ENCODE measurements around the gene NFIB. TPM values are rescaled to one million over a fixed set of nuclear protein-coding genes. Genes with fewer than 3 reads are reported as not detected.

Gene NFIB
- total RNA-seq, 2 experiments from 2014 or later, result not detected

DNA sequence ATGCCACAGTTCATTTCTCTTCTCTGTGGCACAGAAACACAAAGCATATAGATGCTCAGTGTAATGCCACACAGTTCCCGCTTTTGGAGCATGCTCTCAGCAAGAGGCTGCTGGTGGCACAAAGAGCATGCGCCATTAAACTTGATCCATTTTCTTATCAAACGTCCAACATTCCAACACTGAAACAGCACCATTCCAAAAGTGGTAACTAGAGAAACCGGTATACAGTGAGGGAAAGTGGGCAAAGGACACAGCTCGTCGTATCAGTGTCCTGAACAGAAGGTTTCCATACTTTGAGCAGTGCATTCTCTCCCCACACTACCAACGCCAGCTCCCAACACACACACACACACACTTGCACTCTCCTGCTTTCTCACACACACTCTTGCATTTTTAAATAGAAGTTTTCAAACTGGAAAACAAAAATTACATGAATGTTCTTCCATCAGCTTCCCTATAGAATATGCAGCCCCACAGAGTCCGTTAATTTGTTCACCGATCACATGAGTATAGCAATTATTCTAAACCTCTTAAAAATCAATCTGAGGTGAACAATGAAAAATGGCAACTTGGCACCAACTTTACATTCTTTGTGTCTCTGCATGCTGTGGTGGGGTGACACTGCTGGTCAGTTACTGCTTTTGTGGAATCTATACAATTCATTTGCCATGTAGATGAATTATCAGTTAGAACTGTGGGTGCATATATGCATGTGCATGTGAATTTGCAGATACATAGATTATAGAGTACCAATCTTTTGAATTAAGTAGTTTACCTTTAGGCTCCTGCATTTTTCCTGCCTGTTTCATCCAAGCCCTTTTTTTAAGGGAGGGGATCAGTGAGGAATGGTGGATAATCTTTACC, 5.7 kb downstream of the NFIB start:
- Mint-ChIP-seq H3K36me3 (ENCODE audit: low read depth) (no peaks in the 10 kb centered on the region), H3K4me3 (no peak overlapping the region), H3K27me3 (ENCODE audit: low read depth) (peaks cover 51% of the 10 kb centered on the region), H3K4me1 (ENCODE audit: low read depth) (peaks cover under 1% of the 10 kb centered on the region), H3K9me3 (no peaks in the 10 kb centered on the region), H3K27ac (no peak overlapping the region)
- intact Hi-C loops (cut with micrococcal nuclease), result no loop called here
- DNase-seq, result no peak
- CTCF ChIA-PET, result no interaction called here

DNA sequence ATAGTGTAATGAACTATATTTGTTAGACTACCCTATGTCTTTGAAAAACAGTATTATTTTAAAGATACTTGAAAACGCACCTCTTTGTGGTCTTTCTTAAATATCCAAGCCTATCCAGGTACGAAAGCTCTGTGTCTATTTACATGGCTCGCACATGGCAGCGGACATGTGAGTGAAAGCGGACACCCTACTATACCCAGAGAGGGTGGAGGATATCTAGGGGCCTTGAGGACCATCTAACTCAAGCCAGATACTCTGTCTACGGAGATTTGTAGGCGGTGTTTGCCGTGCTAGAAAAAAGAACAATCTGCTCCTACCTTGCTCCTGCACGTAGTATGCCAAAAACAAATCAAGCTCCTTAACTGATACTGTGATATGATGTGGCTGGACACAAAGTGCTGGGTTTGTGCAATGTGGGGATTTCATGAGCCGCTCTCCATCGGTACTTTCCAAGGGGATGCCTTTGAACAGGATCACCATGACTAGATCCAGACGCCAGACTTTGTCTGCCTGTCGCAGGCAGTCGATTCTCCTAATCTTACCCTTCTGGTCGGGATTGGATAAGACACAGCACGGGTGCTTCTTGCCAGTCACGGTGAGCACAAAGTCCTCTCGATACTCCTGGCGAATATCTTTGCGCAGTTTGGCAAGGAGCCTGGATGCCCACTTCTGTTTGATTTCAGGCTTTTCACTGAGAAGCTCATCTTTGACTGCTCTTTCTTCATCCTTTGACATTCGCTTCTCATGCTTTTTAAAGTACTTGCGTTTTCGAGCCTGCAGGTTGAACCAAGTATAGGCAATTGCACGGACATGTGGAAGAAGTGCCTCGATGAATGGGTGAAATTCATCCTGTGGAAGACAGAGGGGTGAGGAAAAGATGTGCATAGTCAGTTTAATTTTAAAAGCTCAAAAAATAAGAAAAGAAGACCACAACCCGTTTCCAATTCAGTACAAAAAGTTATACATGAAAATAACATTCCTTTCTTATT, 7.0 kb downstream of the NFIB start:
- no peak overlapping the region for H3K27ac Mint-ChIP-seq
- no peaks in the 10 kb centered on the region for H3K36me3 Mint-ChIP-seq (ENCODE audit: low read depth)
- H3K4me1 Mint-ChIP-seq (ENCODE audit: low read depth), result no peaks in the 10 kb centered on the region

DNA sequence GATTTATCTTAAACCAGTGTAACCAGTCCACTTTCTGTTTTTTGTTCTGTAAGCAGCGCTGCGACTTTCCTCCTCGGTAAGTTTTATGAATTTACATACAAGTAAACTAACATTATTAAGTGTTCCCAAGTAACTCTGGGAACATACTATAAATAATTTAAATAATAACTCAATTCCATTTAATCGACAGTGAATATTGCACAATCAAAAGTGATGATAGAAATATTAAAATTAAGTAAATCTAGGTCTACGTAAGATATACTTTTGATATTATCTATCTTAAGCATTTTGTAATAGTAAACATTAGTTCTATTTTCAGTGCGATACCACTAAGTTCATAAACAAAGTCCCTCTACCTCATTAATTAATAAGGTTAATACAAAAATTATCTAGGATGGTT, 7.8 kb downstream of the NFIB start:
- H3K9me3 Mint-ChIP-seq, result no peaks in the 10 kb centered on the region
- no peak overlapping the region for H3K4me3 Mint-ChIP-seq
- no peak for DNase-seq
- intact Hi-C loops (cut with micrococcal nuclease), result no loop called here
- H3K27ac Mint-ChIP-seq, result no peak overlapping the region
- H3K36me3 Mint-ChIP-seq (ENCODE audit: low read depth), result no peaks in the 10 kb centered on the region
- no peaks in the 10 kb centered on the region for H3K4me1 Mint-ChIP-seq (ENCODE audit: low read depth)
- CTCF ChIA-PET, result no interaction called here
- H3K27me3 Mint-ChIP-seq (ENCODE audit: low read depth), result peaks cover 42% of the 10 kb centered on the region

More for the DNA sequence above, 7.0 kb downstream of the NFIB start:
- Mint-ChIP-seq H3K27me3 (ENCODE audit: low read depth) (peaks cover 48% of the 10 kb centered on the region), H3K9me3 (no peaks in the 10 kb centered on the region), H3K4me3 (no peak overlapping the region)
- CTCF ChIA-PET, result no interaction called here
- DNase-seq, result no peak
- intact Hi-C loops (cut with micrococcal nuclease), result no loop called here

DNA sequence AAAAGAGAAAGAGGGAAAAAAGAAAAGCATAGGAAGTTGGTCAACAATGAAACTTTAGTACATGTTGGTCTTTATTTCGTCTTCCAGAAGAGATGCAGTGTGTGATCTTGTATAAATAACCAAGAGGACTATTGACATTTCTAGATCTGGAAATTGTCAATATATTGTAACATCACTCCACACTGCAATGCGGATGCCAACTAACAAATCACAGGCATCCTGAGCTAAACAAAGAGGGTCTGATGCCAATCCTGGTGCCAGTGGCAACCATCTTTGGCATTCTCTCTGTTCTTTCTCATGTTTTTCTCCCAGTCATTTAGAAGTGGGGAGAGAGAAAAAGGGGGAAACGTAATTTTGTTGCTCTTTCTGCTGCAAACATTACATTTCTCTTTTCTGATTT, 9.7 kb downstream of the NFIB start:
- CTCF ChIA-PET, result interaction anchor here (0.7 kb wide), 1 partner anchor 130 kb away, joined by 3 read pairs; no protein-coding TSS in a partner anchor
- Mint-ChIP-seq H3K4me3 (no peak overlapping the region), H3K9me3 (no peaks in the 10 kb centered on the region)

DNA sequence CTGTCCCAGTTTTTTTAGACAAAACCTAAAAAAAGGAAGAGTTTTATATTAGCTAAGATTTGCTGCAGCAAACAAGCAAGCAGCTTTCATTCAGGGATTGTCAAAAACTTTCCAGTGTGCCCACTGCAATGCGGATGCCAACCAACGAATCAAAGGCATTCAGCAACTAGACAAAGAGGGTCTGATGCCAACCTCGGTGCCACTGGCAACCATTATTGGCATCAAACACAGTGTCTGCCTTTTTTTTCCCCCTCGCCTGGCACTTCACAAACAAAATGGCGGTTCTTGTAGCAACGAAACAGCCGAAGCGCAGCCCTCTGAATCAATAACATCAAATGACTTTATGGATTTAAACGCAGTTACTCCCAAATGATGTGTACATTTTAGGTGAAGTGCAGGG, 10.4 kb downstream of the NFIB start:
- no peak for DNase-seq
- Mint-ChIP-seq H3K4me1 (ENCODE audit: low read depth) (no peaks in the 10 kb centered on the region), H3K4me3 (no peak overlapping the region), H3K27ac (no peak overlapping the region), H3K36me3 (ENCODE audit: low read depth) (no peaks in the 10 kb centered on the region), H3K9me3 (no peaks in the 10 kb centered on the region), H3K27me3 (ENCODE audit: low read depth) (peaks cover 37% of the 10 kb centered on the region)
- intact Hi-C loops (cut with micrococcal nuclease), result no loop called here
- CTCF ChIA-PET, result interaction anchor here (0.7 kb wide), 1 partner anchor 131 kb away, joined by 3 read pairs; no protein-coding TSS in a partner anchor

More for the DNA sequence above, 9.7 kb downstream of the NFIB start:
- intact Hi-C loops (cut with micrococcal nuclease), result no loop called here
- H3K27ac Mint-ChIP-seq, result no peak overlapping the region
- H3K27me3 Mint-ChIP-seq (ENCODE audit: low read depth), result peaks cover 43% of the 10 kb centered on the region
- H3K4me1 Mint-ChIP-seq (ENCODE audit: low read depth), result no peaks in the 10 kb centered on the region
- no peaks in the 10 kb centered on the region for H3K36me3 Mint-ChIP-seq (ENCODE audit: low read depth)
- no peak for DNase-seq

DNA sequence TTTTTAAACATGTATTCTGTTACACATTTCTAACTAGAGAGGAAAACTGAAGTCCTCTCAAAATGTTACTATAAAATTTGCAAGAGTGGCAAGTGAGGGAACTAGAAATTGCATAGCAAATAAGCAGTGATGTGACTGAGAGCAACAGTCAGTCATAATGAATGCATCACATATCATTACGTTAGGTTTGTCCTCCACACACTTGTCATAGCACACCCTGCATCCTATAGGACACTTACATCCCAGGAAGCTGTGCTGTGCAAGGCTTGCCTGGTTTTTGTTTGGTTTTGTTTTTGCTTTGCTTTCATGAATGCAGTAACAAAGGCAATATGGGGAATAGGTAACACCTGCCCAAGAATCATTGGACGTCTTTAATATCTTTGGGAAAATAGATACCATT, 10.8 kb downstream of the NFIB start:
- Mint-ChIP-seq H3K27me3 (ENCODE audit: low read depth) (peaks cover 33% of the 10 kb centered on the region), H3K4me3 (no peak overlapping the region), H3K9me3 (no peaks in the 10 kb centered on the region), H3K4me1 (ENCODE audit: low read depth) (no peaks in the 10 kb centered on the region), H3K27ac (no peak overlapping the region), H3K36me3 (ENCODE audit: low read depth) (no peaks in the 10 kb centered on the region)
- CTCF ChIA-PET, result no interaction called here
- intact Hi-C loops (cut with micrococcal nuclease), result no loop called here
- DNase-seq, result no peak

DNA sequence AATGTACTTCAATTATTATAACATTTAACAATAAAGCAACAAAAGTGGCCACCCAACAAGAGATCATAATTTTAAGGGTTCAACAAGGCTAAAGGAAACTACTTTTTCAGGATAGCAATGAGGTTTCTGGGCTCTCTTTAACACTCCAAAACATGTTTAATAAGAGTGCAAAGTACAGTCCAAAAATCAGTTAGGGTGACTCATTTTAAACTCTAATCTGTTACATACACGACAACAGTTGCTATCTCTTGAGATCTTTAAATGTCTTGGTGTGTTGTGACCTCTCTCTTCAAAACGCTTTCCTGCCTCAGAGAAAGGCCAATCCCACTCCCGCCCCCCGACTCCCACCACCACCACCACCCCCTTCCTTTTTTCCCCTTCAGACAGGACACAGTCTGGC, 11.5 kb downstream of the NFIB start:
- no peak for DNase-seq
- H3K27me3 Mint-ChIP-seq (ENCODE audit: low read depth), result peaks cover 34% of the 10 kb centered on the region
- no peaks in the 10 kb centered on the region for H3K36me3 Mint-ChIP-seq (ENCODE audit: low read depth)
- intact Hi-C loops (cut with micrococcal nuclease), result no loop called here
- CTCF ChIA-PET, result no interaction called here
- no peaks in the 10 kb centered on the region for H3K4me1 Mint-ChIP-seq (ENCODE audit: low read depth)
- H3K4me3 Mint-ChIP-seq, result no peak overlapping the region
- no peaks in the 10 kb centered on the region for H3K9me3 Mint-ChIP-seq
- H3K27ac Mint-ChIP-seq, result no peak overlapping the region

GRCh38 chr9:14301583-14302021, 12.3 kb downstream of the NFIB start:
- H3K27ac Mint-ChIP-seq, result no peak overlapping the region
- no peaks in the 10 kb centered on the region for H3K36me3 Mint-ChIP-seq (ENCODE audit: low read depth)
- H3K4me1 Mint-ChIP-seq (ENCODE audit: low read depth), result no peaks in the 10 kb centered on the region
- peaks cover 32% of the 10 kb centered on the region for H3K27me3 Mint-ChIP-seq (ENCODE audit: low read depth)
- intact Hi-C loops (cut with micrococcal nuclease), result no loop called here
- CTCF ChIA-PET, result interaction anchor here (0.6 kb wide), 1 partner anchor 55 kb away, joined by 4 read pairs; no protein-coding TSS in a partner anchor
- H3K9me3 Mint-ChIP-seq, result no peaks in the 10 kb centered on the region
- DNase-seq, result no peak
- H3K4me3 Mint-ChIP-seq, result no peak overlapping the region

- intact Hi-C loops (cut with micrococcal nuclease), result no loop called here
- Mint-ChIP-seq H3K4me3 (no peak overlapping the region), H3K27me3 (ENCODE audit: low read depth) (peaks cover 33% of the 10 kb centered on the region), H3K27ac (no peak overlapping the region), H3K4me1 (ENCODE audit: low read depth) (no peaks in the 10 kb centered on the region), H3K9me3 (no peaks in the 10 kb centered on the region), H3K36me3 (ENCODE audit: low read depth) (no peaks in the 10 kb centered on the region)
- CTCF ChIA-PET, result no interaction called here
- DNase-seq, result no peak
Measured at GRCh38 chr9:14301006-14301405, 12.9 kb downstream of the NFIB start.

- intact Hi-C loops (cut with micrococcal nuclease), result no loop called here
- no peaks in the 10 kb centered on the region for H3K4me1 Mint-ChIP-seq (ENCODE audit: low read depth)
- DNase-seq, result no peak
- H3K9me3 Mint-ChIP-seq, result no peaks in the 10 kb centered on the region
- H3K27me3 Mint-ChIP-seq (ENCODE audit: low read depth), result peaks cover 38% of the 10 kb centered on the region
- H3K36me3 Mint-ChIP-seq (ENCODE audit: low read depth), result no peaks in the 10 kb centered on the region
- CTCF ChIA-PET, result no interaction called here
- no peak overlapping the region for H3K27ac Mint-ChIP-seq
- no peak overlapping the region for H3K4me3 Mint-ChIP-seq
Measured at GRCh38 chr9:14300588-14300987, 13.4 kb downstream of the NFIB start.

DNA sequence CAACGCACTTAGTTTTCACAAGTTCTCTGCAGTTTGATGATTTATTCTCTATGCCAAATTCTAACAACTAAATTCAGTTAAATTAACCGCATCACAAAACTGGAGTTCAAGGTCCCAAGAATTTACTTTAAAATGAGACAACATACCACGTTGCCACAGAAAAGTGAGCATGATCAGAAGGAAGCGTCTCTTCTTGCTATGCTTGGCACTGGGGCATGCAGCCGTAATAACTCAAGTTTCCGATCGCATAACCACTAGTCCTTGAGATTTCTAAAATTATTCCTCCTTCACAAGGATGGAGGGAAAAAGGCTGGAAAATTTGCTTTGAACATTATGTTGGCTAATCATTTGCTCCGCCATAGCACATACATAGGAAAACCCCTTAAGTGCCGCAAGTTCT, 13.9 kb downstream of the NFIB start:
- no peak overlapping the region for H3K4me3 Mint-ChIP-seq
- no peaks in the 10 kb centered on the region for H3K36me3 Mint-ChIP-seq (ENCODE audit: low read depth)
- intact Hi-C loops (cut with micrococcal nuclease), result no loop called here
- peaks cover 34% of the 10 kb centered on the region for H3K27me3 Mint-ChIP-seq (ENCODE audit: low read depth)
- no peaks in the 10 kb centered on the region for H3K4me1 Mint-ChIP-seq (ENCODE audit: low read depth)
- H3K9me3 Mint-ChIP-seq, result no peaks in the 10 kb centered on the region
- CTCF ChIA-PET, result no interaction called here
- H3K27ac Mint-ChIP-seq, result no peak overlapping the region
- no peak for DNase-seq

- no peak for DNase-seq
- Mint-ChIP-seq H3K4me3 (no peak overlapping the region), H3K9me3 (no peaks in the 10 kb centered on the region), H3K27ac (no peak overlapping the region), H3K36me3 (ENCODE audit: low read depth) (no peaks in the 10 kb centered on the region), H3K27me3 (ENCODE audit: low read depth) (peaks cover 30% of the 10 kb centered on the region), H3K4me1 (ENCODE audit: low read depth) (no peaks in the 10 kb centered on the region)
- intact Hi-C loops (cut with micrococcal nuclease), result no loop called here
- CTCF ChIA-PET, result interaction anchor here (1.8 kb wide), 1 partner anchor 55 kb away, joined by 6 read pairs; no protein-coding TSS in a partner anchor
Measured at GRCh38 chr9:14298601-14299022, 15.3 kb downstream of the NFIB start.

Data from activated naive CD4-positive, alpha-beta T cell treated with anti-CD3 and anti-CD28 coated beads for 36 hours (primary cell).